DND-41 (cell line): ENCODE results near the gene PDE6A.

ENCODE experiments used
- ATAC-seq: fragments of 200-7000 bp; cut with Tn5 transposase; 3 replicates; pipeline ENCODE4 v1.9.1; 2021; ENCODE audit warnings: low read depth; ENCODE audit not compliant: insufficient read depth
- DNase-seq: peaks from one replicate; pipeline ENCODE4 v3.0.0-alpha.2; 2020
- H2AFZ ChIP-seq: 2 replicates; pipeline ENCODE4 v1.6.0; 2012; ENCODE audit warnings: low read depth, low read length
- H3K27ac ChIP-seq: 2 replicates; pipeline ENCODE4 v1.5.1; 2012; ENCODE audit warnings: low read length, inconsistent platforms
- H3K27me3 ChIP-seq: fragments of 200-600 bp; sonication (generic); 2 replicates; pipeline ENCODE4 v1.6.0; 2012; ENCODE audit warnings: low read length, mild to moderate bottlenecking, inconsistent platforms; ENCODE audit not compliant: insufficient read depth, poor library complexity
- H3K36me3 ChIP-seq: 2 replicates; pipeline ENCODE4 v1.5.1; 2012; ENCODE audit warnings: low read length, inconsistent platforms; ENCODE audit not compliant: insufficient read depth
- H3K4me1 ChIP-seq: 2 replicates; pipeline ENCODE4 v1.5.1; 2012; ENCODE audit warnings: mild to moderate bottlenecking, low read length; ENCODE audit not compliant: insufficient read depth
- H3K4me2 ChIP-seq: 2 replicates; pipeline ENCODE4 v1.6.0; 2012; ENCODE audit warnings: mild to moderate bottlenecking, moderate library complexity, low read length, inconsistent platforms; ENCODE audit not compliant: insufficient read depth
- H3K4me3 ChIP-seq, 2 experiments: fragments of 200-600 bp in 1 of 2; shearing (Covaris generic) in 1 of 2; 2 replicates each; pipeline ENCODE4 v1.5.1; 2012 to 2016; ENCODE audit warnings: inconsistent platforms in 2 of 2, low read length in 2 of 2, mild to moderate bottlenecking in 2 of 2, low read depth in 1 of 2, moderate library complexity in 1 of 2
- H3K79me2 ChIP-seq: 2 replicates; pipeline ENCODE4 v1.6.0; 2012; ENCODE audit warnings: low read length, inconsistent platforms; ENCODE audit not compliant: insufficient read depth
- H3K9ac ChIP-seq: 2 replicates; pipeline ENCODE4 v1.6.0; 2012; ENCODE audit warnings: low read depth, mild to moderate bottlenecking, inconsistent platforms, low read length, moderate library complexity
- H3K9me3 ChIP-seq: 2 replicates; pipeline ENCODE4 v1.5.1; 2012; ENCODE audit warnings: low read length, moderate library complexity, mild to moderate bottlenecking, inconsistent platforms; ENCODE audit not compliant: insufficient read depth, severe bottlenecking
- H4K20me1 ChIP-seq: 2 replicates; pipeline ENCODE4 v1.6.0; 2012; ENCODE audit warnings: low read length; ENCODE audit not compliant: insufficient read depth
- EZH2 ChIP-seq: IDR thresholded peaks from 3 replicates; pipeline ENCODE4 v1.6.1; 2012; ENCODE audit warnings: borderline replicate concordance, low read depth, mild to moderate bottlenecking, moderate library complexity, low read length, inconsistent platforms; ENCODE audit not compliant: severe bottlenecking
- TF ChIP-seq, protein P1 (sequence below): IDR thresholded peaks from 2 replicates; pipeline ENCODE4 v1.5.1; 2012; ENCODE audit warnings: borderline replicate concordance, low read length, moderate library complexity, mild to moderate bottlenecking; ENCODE audit not compliant: poor library complexity, severe bottlenecking; ENCODE audit errors: extremely low read depth

The PDE6A gene

GRCh38 chr5:149820536-149821510 lies 123.8 kb downstream of the PDE6A start:
- H3K4me1 ChIP-seq, result no peaks in the 10 kb centered on the region
- no peak overlapping the region for H3K4me3 ChIP-seq
- DNase-seq (no peak), ATAC-seq (no peak)
- H3K27ac ChIP-seq, result no peak overlapping the region
- H3K4me2 ChIP-seq, result no peak overlapping the region
- peaks cover 11% of the 10 kb centered on the region; the same call in 1 of the 2 replicates for H4K20me1 ChIP-seq
- no peak overlapping the region for H2AFZ ChIP-seq
- H3K9me3 ChIP-seq, result no peaks in the 10 kb centered on the region
- peaks cover 4% of the 10 kb centered on the region; the same call in 1 of the 2 replicates for H3K79me2 ChIP-seq
- no peaks in the 10 kb centered on the region for H3K27me3 ChIP-seq
- H3K36me3 ChIP-seq, result peaks cover 9% of the 10 kb centered on the region; the same call in 1 of the 2 replicates
- no peak for TF ChIP-seq EZH2
- TF ChIP-seq, protein P1, sequence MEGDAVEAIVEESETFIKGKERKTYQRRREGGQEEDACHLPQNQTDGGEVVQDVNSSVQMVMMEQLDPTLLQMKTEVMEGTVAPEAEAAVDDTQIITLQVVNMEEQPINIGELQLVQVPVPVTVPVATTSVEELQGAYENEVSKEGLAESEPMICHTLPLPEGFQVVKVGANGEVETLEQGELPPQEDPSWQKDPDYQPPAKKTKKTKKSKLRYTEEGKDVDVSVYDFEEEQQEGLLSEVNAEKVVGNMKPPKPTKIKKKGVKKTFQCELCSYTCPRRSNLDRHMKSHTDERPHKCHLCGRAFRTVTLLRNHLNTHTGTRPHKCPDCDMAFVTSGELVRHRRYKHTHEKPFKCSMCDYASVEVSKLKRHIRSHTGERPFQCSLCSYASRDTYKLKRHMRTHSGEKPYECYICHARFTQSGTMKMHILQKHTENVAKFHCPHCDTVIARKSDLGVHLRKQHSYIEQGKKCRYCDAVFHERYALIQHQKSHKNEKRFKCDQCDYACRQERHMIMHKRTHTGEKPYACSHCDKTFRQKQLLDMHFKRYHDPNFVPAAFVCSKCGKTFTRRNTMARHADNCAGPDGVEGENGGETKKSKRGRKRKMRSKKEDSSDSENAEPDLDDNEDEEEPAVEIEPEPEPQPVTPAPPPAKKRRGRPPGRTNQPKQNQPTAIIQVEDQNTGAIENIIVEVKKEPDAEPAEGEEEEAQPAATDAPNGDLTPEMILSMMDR, result no peak
- H3K9ac ChIP-seq, result no peak overlapping the region

DNA sequence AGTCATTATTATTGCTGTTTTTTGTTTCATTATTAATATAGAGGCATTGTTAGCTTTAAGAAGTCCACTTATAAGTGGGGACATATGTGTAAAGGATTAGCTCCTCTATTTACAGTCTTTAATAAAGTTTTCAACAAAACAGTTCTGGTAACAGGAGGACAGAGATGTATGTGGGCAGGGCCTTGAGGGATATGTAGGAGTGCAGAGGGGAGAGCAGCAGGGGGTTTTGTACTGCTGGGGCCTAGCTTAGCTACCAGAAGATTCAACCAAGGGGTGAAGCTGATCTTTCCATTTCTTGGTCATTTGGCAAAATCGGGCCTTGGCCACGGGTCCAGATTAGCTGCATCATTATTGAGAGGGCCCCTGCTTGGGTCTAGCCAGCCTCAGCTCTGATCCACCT lies 124.6 kb downstream of the PDE6A start:
- ATAC-seq (no peak), DNase-seq (no peak)
- Histone ChIP-seq H3K9ac (no peak overlapping the region), H3K79me2 (peaks cover 4% of the 10 kb centered on the region; the same call in 1 of the 2 replicates), H3K4me1 (no peaks in the 10 kb centered on the region), H4K20me1 (peaks cover 11% of the 10 kb centered on the region; the same call in 1 of the 2 replicates), H3K27me3 (no peaks in the 10 kb centered on the region), H3K27ac (no peak overlapping the region), H2AFZ (no peak overlapping the region), H3K36me3 (peaks cover 9% of the 10 kb centered on the region; the same call in 1 of the 2 replicates), H3K4me3 (no peak overlapping the region), H3K9me3 (no peaks in the 10 kb centered on the region), H3K4me2 (no peak overlapping the region)
- TF ChIP-seq, protein P1, result no peak
- no peak for TF ChIP-seq EZH2

- no peak overlapping the region for H3K27ac ChIP-seq
- no peak for DNase-seq
- peaks cover 21% of the 10 kb centered on the region; the same call in 1 of the 2 replicates for H4K20me1 ChIP-seq
- H3K9me3 ChIP-seq, result no peaks in the 10 kb centered on the region
- no peak overlapping the region for H3K9ac ChIP-seq
- no peak for ATAC-seq
- H3K4me2 ChIP-seq, result no peak overlapping the region
- H3K36me3 ChIP-seq, result peaks cover 9% of the 10 kb centered on the region; the same call in 1 of the 2 replicates
- no peak for TF ChIP-seq EZH2
- TF ChIP-seq, protein P1, result no peak
- H3K4me3 ChIP-seq, result no peak overlapping the region
- H3K79me2 ChIP-seq, result peaks cover 4% of the 10 kb centered on the region; the same call in 1 of the 2 replicates
- no peaks in the 10 kb centered on the region for H3K27me3 ChIP-seq
- H2AFZ ChIP-seq, result no peak overlapping the region
- no peaks in the 10 kb centered on the region for H3K4me1 ChIP-seq
Measured at GRCh38 chr5:149818116-149818515, 126.5 kb downstream of the PDE6A start.
